ENCODE data around the gene EIF4G3.
"Not testable (repeated sequence)": the region's sequence is repeated elsewhere in the genome, so short reads cannot be mapped to it uniquely, and the experiment has no call there.

The EIF4G3 gene

DNA sequence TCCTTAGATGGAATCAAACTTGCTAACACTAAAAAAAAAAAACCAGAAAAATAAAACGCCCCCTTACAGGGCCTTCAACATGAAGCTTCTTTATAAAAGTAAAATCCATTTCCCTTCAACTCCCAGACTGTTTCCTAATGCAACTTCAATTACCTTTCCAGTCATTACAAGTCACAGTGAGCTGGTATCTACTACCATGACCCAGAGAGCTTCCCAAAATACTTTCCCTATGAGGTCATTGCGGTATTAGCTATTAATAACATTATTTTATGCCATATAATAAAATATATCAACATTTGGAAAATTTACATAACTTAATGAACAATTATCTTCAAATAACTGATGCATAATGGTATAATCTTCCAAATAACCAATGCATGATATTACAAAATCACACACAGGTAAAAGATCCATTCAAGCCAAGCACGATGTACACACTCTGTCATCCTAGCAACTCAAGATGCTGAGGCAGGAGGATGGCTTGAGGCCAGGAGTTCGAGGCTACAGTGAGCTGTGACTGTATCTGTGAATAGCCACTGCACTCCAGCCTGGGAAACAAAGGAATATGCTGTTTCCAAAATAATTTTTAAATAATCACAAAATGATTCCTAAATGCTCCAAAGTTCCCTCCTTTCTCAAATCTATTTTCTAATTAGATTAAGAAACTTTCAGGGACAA, 24.1 kb downstream of the EIF4G3 start:
- DNase-seq, result no peak

DNA sequence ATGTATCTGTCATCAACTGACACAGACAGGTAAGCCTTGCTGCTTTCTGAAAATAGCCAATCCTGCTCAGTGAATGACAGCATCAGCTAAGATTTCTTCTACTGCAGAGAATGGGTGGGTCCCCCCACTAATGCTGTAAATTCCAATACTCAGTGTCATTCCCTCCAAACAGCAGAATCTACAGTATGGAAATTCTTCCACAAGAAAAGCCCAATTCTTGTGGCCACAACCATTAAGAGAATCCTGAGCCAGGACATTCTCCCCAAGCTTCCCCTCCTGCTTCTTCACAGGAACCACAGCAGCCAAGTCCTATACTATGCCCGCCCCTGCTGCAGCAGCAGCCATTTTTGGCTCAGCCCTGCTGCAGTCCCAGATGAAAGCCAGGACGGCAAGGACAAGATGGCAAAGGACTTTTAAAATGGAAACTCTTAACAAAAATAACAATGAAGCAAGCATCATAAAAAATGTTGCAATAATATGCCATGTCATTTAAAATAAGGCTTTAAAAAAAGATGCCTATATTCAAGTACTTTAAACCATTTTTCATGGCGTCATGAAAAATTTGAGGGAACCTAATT, 26.8 kb downstream of the EIF4G3 start:
- DNase-seq, result peak; percentile 93

DNA sequence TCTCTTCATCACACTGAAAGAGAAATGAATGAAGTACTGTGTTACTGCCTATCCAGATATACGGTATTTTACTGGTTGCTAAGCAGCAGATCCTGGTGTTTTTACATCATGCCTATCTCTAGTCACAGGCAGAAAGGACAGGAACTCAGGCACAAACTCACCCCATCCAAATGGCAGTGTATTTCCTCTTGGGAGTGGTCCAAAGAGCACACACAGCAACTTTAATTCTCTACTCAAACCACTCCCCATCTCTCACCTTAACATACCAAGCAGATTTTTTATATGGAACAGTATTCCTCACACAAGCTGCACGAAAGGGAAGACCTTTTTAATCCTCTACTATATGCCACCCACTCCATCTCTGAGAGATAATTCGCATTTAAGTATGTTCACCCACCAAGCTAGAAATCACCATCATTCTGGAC, 27.3 kb downstream of the EIF4G3 start:
- peak; percentile 55 for DNase-seq

DNA sequence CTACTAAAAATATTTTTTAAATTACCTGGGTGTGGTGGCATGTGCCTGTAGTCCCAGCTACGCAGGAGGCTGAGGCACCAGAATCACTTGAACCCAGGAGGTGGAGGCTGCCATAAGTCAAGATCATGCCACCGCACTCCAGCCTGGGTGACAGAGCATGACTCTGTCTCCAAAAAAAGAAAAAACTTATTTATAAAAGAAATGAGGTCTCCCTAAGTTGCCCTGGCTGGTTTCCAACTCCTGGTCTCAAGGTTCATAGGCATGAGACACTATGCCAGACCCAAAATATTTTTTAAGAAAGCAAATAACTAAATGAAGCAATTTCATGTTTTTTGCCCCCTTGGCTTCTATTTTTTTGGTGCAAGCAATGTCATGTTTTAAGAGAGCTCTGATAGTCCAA, 32.9 kb downstream of the EIF4G3 start:
- DNase-seq, result no peak

DNA sequence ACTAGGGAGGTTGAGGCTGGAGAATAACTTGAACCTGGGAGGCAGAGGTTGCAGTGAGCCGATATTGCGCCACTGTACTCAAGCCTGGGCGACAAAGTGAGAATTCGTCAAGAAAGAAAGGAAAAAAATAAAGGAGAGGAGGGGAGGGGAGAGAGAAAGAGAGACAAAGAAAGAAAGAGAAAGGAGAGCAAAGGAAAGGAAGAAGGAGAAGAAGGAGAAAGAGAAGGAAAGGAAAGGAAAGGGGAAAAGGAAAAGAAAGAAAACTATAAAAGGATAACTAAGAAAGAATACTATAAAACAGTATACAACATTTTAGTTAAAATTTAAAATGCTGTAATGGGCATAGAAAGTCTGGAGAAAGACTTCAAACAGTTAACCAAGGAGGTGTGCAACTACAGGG, 33.6 kb downstream of the EIF4G3 start:
- no peak for DNase-seq

DNA sequence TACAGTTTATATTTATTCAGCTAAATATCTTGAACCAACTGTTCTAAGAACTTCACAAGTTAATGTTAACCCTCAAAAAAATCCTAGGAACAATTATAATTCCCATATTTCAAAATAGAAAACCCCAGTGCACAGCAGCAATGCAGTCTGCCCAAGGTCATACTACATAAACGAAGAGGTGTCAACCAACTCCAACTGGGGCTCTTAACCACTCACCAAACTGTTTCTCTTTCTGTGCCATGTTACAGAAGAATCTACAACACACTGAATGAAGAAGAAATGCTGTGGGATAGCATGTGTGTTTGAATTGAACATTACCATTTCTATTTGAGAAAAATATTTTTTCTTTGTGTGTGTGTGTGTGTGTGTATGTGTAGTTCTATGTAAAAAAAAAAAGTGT, 35.7 kb downstream of the EIF4G3 start:
- DNase-seq, result no peak

DNA sequence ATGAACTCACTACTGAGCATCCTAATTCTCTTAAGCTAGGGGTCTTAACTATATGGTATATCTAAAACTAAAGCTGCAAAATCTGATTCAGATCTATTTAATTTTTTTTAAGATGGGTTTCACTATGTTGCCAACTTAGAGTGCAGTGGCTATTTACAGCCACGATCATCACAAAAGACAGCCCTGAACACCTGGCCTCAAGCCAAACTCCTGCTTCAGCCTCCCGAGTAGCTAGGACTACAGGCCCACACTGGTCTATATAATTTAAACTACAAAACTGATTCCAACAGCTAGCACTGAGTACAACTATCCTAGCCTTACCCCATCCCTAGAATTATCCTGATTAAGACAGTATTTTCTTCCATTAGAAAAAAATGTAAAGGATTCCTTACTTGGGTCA, 37.1 kb downstream of the EIF4G3 start:
- no peak for DNase-seq

DNA sequence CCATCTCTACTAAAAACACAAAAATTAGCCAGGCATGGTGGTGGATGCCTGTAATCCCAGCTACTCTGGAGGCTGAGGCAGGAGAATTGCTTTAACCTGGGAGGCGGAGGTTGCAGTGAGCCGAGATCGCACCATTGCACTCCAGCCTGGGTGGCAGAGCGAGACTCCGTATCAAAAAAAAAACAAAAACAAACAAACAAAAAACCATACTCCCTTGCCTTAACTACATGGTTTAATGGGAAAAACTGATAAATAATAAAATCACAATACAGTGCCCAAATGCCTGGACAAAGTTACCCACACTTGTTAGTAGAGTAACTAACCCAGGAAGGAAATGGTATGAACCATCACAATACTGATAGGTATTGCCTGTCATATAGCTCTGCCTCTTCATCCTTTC, 40.4 kb downstream of the EIF4G3 start:
- not testable (repeated sequence) for DNase-seq

DNA sequence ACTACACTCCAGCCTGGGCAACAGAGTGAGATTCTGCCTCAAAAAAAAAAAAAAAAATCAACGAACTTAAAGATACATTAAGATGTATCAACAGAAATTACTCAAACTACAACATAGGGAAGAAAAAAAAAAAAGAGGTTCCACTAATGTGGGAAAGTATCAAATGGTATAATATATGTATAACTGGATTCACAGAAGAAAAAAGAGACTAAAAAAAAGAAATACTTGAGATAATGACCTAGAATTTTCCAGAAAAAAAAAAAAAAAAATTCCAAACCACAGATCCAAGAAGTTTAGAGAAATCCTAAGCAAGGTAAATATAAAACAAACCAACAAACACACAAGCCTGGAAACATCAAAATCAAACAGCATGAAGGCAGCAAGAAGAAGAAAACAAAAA, 45.5 kb downstream of the EIF4G3 start:
- DNase-seq, result no peak

DNA sequence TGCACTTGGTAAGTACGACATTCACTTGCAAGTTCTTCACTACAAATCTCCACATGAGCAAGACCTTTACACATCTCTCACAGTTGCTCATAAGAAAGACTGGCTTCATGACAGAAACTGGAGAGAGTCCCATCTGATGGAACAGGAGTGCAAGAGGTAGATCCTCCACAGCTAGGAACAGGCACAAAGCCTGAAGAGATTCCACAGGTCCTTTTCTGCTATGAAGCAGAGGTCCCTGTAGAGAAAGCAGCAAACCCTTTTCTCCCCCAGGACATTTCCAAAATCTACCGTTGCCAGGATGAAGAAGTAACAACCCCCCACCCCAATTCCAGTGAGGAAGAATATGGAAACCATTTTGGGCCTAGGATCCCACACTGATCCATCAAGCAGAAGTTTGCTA, 47.3 kb downstream of the EIF4G3 start:
- DNase-seq, result no peak

DNA sequence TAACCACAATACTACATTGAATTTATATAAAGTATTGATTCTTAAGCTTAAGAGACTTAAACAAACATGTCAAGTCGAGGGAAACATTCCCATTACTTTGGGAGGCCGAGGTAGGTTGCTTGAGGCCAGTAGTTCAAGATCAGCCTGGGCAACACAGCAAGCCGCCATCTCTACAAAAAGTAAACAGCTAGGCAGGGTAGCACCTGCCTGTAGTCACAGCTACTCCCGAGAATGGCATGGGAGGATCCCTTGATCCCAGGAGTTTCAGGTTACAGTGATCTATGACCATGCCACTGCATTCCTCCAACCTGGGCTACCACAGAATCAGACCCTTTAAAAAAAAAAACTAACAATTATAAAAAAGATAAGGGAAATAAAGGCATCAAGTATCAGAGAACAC, 50.4 kb downstream of the EIF4G3 start:
- no peak for DNase-seq

DNA sequence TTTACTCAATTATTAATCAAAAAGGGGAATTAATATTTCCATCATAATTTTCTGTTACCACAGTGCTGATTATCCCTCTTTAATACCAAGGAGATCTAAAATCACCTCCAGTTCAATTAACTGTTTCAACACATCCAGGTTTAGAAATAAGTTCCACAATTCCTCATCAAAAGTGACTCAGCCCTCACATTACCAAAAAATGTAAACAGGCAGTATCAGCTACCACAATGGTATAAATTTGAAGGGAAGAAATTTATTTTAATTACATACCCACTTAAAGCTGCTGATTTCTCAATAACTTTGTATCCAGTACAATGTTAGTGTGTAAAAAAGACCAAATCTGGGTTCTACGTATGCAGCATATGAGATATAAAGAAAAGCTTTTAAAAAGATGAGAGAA, 51.9 kb downstream of the EIF4G3 start:
- DNase-seq, result no peak

DNA sequence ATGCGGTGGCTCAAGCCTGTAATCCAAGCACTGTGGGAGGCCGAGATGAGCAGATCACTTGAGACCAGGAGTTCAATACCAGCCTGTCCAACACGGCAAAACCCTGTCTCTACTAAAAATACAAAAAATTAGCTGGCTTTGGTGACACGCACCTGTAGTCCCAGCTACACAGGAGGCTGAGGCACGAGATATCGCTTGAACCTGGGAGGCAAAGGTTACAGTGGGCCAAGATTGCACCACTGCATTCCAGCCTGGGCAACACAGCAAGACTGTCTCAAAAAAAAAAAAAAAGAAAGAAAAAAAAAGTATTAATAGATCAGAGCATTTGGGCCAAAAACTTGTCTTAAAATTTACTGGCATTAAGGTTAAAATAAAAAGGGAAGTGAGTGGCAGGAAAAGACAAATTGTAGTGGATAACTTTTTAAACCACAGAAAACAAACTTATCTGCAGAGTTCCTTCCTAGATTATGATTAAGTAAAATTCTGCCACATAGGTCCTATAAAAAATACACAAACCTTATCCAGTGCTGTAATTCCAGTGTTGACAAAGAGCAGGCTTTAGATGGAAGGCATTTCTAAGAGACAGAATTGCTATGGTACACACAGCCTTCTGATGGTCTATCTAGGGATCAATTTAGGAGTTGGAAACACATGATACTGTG, 53.3 kb downstream of the EIF4G3 start:
- no peak for DNase-seq

DNA sequence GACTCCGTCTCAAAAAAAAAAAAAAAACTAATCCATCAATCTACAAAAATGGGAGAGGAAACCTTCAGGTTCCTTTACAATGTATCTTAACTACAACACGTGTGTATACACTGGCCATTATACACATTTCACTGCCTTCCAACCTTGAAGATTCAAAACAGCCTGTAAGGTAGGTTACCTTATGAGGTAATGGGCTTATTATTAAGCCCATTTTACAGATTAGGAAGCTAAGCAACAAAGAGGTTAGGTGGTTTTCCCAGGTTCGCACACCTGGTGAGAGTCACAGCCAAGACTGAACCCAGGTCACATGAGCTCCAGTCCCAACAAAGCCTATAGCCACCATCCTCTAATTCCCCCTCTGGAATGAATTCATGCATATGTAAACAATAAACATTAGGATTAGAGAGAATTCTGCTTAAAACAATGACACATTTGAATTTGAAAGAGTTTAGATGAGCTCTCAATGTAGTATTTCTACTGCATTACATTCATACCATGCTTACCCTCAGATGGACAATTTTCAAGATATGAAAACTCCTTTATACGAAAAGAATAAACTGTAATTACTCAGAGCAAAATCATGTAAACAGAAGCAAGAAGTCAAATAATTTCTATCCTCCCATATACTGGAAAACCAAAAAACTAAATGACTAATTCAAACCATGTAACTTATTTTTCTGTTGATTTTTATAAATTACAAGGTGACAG, 54.8 kb downstream of the EIF4G3 start:
- no peak for DNase-seq

DNA sequence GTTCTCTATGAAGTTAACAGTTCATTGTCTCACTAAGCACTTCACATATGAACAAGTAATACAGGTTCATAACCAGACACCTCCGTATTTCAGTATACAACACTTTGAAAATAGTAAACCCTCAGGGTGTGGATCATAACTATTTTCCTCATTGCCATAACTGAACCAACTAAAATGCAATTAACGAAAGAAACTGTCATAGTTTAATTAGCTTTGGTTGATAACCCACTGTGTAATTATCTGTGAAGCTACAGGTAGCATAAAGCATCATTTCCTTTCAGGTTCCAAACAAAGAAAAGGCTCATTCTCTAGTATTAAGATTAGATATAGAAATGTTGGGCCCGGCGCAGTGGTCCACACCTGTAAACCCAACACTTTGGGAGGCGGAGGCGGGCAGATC, 58.5 kb downstream of the EIF4G3 start:
- no peak for DNase-seq

DNA sequence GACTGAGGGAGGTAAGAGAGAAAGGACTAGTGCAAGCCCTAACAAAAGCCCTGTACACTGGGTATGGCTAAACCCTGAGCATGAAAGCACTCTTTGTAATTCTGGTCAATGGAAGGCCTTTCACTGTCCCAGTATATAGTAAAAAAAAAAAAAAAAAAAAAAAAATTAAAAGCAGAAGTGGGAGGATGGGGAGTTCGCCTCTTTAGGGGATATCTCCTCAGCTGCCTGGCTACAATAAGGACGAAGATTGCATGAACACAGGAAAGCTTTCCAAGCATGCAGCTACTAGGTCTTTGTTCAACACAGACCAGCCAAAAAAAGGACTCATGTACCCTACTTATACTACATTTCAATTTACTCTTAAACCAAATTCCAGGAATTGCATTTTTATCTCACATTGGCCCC, 59.1 kb downstream of the EIF4G3 start:
- no peak for DNase-seq

DNA sequence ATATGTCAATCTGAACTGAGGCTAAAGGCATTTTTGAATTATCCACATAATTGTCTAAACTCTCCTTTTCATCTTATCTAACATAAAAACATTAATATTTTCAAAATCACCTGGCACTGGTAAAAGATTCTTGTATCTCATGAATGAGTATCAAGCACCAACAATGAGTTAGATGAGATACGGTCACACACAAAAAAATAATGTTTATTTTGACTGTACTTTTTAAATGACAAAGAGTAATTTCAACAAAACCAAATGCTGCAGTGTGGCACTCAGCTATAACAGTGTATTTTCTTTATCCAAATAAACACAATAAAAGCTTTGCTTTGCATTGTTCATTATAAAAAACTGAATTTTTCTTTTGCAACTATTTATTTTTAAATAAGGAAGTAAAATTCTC, 59.5 kb downstream of the EIF4G3 start:
- no peak for DNase-seq

DNA sequence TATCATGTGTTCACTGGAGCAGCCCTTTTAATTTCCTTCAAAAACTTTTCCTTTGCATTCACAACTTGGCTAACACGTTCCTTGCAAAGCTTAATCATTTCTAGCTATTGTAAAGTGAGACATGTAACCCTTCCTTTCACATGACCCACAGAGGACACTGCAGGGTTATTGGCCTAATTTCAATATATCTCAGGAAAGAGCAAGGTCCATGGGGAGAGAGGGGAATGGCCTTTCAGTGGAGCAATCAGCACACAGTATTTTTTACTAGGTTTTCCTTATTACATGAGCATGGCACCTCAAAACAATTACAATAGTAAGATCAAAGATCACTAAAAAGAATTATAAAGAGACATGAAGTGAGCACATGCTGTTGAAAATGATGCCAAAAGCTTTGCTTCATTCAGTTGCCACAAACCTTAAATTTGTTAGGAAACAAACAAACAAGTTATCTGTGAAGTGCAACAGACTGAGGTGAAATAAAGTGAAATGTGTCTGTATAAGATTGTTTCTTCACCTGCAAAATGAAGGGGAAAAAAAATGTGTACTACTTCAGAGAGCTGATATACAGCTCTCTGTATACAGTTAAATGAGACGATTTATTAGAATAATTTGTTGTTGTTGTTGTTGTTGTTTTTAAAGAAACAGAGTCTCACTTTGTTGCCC, 61.5 kb downstream of the EIF4G3 start:
- DNase-seq, result no peak

DNA sequence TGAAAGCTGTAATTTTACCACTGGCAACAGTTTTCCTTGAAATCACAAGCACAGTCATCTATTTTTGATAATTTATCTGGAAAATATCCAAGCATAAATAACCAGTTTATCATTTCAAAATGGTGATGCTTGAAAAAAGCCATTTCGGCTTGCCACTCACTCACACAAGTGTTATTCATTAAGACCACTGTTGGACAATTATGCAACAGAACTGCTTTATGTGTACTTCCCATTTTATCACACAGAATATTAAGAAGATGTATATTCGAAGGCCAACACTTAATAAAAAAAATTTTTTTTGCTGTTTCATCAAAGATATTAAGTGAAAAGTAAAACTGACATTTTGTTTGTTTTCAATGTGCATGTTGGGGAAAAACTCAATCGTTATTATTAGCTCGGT, 62.3 kb downstream of the EIF4G3 start:
- no peak for DNase-seq

DNA sequence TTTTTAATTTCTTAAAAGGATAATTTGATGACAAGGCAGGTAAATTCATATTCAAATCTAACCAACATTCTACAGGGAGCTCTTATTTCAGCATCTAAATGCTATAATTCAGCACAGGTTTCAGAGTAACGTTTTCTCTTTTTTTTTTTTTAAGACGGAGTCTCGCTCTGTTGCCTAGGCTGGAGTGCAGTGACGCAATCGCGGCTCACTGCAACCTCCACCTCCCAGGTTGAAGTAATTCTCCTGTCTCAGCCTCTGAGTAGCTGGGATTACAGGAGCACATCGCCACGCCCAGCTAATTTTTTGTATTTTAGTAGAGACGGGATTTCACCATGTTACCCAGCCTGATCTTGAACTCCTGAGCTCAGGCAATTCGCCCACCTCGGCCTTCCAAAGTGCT, 66.5 kb downstream of the EIF4G3 start:
- no peak for DNase-seq

DNA sequence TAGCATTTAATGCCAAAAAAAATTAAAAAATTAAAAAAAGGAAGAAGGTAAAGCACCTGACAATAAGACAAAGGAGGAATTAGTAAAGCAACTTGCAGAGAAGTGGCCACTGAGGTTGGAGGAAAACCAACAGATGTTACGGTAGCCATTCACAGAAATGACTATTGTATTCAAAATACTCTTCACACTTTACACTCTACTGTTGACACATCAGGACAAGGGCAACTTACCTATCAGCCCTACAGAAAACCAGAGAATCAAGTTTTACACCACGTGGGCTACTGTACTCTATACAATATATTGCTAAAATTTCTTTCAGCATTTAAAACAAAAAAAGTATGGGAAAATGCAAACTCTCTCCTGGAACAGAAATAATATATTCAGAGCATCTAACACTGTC, 70.0 kb downstream of the EIF4G3 start:
- DNase-seq, result no peak

DNA sequence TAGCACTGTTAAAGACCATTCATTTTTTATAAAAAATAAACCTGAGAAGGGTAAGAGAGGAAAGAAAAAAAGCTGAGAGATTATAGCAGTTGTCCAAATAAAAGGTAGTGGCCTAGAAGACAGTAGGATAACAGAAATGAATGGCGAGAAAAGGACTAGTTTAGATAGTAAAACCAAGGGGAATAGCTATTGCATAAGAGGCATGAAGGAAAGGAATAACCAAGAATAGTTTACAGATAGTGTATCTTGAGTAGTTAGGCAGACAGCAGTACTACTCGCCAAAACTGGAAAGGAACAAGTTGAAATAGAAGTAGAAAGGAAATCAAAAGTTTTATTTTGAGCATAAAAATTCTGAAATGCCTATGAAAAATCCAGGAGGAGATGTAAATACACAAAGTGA, 70.5 kb downstream of the EIF4G3 start:
- DNase-seq, result no peak

DNA sequence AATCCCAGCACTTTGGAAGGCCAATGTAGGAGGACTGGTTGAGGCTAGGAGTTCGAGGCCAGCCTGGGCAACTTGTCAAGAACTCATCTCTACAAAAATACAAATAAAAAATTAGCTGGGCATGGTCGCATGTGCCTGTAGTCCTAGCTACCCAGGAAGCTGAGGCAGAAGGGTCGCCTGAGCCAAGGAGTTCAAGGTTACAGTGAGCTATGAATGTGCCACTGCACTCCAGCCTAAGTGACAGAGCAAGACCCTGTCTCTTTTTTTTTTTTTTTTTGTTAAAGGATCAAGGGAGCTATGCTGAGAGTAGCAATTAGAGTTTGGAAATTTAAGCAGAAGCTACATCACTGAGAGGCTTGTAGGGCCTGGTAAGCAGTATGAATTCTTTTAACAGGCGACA, 70.9 kb downstream of the EIF4G3 start:
- DNase-seq, result no peak

DNA sequence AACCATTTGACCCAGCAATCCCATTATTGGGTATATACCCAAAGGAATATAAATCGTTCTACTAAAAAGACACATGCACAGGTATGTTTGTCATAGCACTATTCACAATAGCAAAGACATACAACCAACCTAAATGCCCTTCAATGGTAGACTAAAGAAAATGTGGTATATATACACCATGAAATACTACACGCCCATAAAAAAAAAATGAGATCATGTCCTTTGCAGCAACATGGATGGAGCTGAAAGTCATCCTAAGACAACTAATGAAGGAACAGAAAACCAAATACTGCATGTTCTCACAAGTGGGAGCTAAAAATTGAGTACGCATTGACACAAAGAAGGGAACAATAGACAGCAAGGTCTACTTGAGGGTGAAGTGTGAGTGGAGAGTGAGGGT, 72.0 kb downstream of the EIF4G3 start:
- no peak for DNase-seq

Data from islet precursor cell (in vitro differentiated cells).